Measurements from ENCODE around the gene ATAD3B.
"Not testable (repeated sequence)": the region's sequence is repeated elsewhere in the genome, so short reads cannot be mapped to it uniquely, and the experiment has no call there.

DNA sequence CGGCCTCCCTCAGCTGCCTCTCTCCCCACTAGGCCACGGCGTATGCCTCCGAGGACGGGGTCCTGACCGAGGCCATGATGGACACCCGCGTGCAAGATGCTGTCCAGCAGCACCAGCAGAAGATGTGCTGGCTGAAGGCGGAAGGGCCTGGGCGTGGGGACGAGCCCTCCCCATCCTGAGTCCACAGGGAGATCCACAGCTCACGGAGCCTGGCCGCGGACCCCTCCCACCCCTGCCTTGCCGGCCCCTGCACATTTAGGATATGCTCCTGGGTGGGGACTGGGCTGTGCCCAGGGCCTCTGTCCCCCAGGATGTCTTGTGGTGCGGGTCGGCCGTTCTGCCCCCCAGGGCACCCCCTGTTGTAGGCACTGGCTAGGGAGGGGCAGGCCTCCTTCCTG, 62.3 kb downstream of the ATAD3B start:
- TF ChIP-seq, protein P1, sequence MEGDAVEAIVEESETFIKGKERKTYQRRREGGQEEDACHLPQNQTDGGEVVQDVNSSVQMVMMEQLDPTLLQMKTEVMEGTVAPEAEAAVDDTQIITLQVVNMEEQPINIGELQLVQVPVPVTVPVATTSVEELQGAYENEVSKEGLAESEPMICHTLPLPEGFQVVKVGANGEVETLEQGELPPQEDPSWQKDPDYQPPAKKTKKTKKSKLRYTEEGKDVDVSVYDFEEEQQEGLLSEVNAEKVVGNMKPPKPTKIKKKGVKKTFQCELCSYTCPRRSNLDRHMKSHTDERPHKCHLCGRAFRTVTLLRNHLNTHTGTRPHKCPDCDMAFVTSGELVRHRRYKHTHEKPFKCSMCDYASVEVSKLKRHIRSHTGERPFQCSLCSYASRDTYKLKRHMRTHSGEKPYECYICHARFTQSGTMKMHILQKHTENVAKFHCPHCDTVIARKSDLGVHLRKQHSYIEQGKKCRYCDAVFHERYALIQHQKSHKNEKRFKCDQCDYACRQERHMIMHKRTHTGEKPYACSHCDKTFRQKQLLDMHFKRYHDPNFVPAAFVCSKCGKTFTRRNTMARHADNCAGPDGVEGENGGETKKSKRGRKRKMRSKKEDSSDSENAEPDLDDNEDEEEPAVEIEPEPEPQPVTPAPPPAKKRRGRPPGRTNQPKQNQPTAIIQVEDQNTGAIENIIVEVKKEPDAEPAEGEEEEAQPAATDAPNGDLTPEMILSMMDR (tag by site-specific recombination; IDR thresholded peaks at IDR 0.05), result not testable (repeated sequence)
- TF ChIP-seq ZNF514 (tag by site-specific recombination; IDR thresholded peaks at IDR 0.05); ZNF274 (IDR thresholded peaks at IDR 0.05; ENCODE audit: low read length); ZNF274 (tag by site-specific recombination; IDR thresholded peaks at IDR 0.05; ENCODE audit: borderline replicate concordance); ZNF133 (tag by site-specific recombination; IDR thresholded peaks at IDR 0.05); ZBTB7A (tag by site-specific recombination; IDR thresholded peaks at IDR 0.05; ENCODE audit: low read depth); ZNF132 (tag by site-specific recombination; IDR thresholded peaks at IDR 0.05; ENCODE audit: borderline replicate concordance); ZNF777 (tag by site-specific recombination; IDR thresholded peaks at IDR 0.05; ENCODE audit: borderline replicate concordance); ZNF558 (tag by site-specific recombination; IDR thresholded peaks at IDR 0.05); ZNF830 (tag by site-specific recombination; IDR thresholded peaks at IDR 0.05; ENCODE audit: low read depth); ZSCAN16 (tag by site-specific recombination; IDR thresholded peaks at IDR 0.05): not testable (repeated sequence)
- TF ChIP-seq, protein P2, sequence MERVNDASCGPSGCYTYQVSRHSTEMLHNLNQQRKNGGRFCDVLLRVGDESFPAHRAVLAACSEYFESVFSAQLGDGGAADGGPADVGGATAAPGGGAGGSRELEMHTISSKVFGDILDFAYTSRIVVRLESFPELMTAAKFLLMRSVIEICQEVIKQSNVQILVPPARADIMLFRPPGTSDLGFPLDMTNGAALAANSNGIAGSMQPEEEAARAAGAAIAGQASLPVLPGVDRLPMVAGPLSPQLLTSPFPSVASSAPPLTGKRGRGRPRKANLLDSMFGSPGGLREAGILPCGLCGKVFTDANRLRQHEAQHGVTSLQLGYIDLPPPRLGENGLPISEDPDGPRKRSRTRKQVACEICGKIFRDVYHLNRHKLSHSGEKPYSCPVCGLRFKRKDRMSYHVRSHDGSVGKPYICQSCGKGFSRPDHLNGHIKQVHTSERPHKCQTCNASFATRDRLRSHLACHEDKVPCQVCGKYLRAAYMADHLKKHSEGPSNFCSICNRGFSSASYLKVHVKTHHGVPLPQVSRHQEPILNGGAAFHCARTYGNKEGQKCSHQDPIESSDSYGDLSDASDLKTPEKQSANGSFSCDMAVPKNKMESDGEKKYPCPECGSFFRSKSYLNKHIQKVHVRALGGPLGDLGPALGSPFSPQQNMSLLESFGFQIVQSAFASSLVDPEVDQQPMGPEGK (tag by site-specific recombination; IDR thresholded peaks at IDR 0.05), result not testable (repeated sequence)
- TF ChIP-seq, protein P3, sequence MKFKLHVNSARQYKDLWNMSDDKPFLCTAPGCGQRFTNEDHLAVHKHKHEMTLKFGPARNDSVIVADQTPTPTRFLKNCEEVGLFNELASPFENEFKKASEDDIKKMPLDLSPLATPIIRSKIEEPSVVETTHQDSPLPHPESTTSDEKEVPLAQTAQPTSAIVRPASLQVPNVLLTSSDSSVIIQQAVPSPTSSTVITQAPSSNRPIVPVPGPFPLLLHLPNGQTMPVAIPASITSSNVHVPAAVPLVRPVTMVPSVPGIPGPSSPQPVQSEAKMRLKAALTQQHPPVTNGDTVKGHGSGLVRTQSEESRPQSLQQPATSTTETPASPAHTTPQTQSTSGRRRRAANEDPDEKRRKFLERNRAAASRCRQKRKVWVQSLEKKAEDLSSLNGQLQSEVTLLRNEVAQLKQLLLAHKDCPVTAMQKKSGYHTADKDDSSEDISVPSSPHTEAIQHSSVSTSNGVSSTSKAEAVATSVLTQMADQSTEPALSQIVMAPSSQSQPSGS (tag by site-specific recombination; IDR thresholded peaks at IDR 0.05; ENCODE audit: low read depth), result not testable (repeated sequence)
- TF ChIP-seq, protein P4, sequence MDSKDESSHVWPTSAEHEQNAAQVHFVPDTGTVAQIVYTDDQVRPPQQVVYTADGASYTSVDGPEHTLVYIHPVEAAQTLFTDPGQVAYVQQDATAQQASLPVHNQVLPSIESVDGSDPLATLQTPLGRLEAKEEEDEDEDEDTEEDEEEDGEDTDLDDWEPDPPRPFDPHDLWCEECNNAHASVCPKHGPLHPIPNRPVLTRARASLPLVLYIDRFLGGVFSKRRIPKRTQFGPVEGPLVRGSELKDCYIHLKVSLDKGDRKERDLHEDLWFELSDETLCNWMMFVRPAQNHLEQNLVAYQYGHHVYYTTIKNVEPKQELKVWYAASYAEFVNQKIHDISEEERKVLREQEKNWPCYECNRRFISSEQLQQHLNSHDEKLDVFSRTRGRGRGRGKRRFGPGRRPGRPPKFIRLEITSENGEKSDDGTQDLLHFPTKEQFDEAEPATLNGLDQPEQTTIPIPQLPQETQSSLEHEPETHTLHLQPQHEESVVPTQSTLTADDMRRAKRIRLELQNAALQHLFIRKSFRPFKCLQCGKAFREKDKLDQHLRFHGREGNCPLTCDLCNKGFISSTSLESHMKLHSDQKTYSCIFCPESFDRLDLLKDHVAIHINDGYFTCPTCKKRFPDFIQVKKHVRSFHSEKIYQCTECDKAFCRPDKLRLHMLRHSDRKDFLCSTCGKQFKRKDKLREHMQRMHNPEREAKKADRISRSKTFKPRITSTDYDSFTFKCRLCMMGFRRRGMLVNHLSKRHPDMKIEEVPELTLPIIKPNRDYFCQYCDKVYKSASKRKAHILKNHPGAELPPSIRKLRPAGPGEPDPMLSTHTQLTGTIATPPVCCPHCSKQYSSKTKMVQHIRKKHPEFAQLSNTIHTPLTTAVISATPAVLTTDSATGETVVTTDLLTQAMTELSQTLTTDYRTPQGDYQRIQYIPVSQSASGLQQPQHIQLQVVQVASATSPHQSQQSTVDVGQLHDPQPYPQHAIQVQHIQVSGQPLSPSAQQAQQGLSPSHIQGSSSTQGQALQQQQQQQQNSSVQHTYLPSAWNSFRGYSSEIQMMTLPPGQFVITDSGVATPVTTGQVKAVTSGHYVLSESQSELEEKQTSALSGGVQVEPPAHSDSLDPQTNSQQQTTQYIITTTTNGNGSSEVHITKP (tag by site-specific recombination; IDR thresholded peaks at IDR 0.05), result not testable (repeated sequence)

Data from HEK293 (cell line).